ENCODE data around the gene CIROP. TPM values are rescaled to one million over a fixed set of nuclear protein-coding genes. Genes with fewer than 3 reads are reported as not detected.

Gene CIROP
- total and polyA plus RNA-seq, 8 donors, result 0.06 to 0.08 TPM; not detected in 6

DNA sequence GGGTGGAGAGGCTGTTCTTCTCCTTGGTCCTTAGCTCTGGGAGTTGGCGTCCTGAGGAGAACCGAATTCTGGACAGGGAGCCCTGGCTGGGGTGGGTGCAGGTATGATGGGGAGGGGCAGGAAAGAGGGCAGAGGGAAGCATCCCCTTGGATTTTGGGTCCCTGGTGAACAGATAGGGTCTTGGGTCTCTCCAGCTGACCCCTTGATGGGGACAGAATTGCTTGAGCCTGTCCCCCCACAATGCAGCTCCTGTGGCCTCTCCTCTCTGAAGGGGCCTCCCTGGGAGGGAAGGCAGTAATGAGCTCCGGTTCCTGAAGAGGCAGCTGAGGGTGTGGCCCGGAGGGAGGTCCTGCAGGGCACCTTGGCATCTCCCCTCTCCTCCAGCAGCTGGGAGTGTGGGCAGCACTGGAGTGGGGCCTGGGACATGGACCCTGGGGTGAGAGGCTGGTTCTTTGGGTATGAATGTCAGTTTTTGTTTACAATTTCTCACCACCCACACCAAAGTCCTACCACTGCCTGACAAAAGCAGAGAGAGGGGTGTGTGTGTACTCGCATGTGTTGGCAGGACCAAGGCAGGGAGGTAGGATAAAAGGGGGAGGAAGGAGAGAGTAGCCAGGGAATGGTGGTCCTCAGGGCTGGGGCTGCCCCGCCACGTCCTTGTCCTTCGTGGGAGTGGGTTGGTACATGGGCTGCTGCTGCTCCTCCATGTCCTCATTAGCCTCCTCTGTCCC is 21.9 kb upstream of the CIROP start:
- Histone ChIP-seq H3K36me3 (peaks cover 0 to 22% of the 10 kb centered on the region in 2 donors), H3K4me3 (no peak overlapping the region), H3K27ac (no peak overlapping the region), H3K4me1 (peaks cover 0 to 14% of the 10 kb centered on the region in 2 donors), H3K9me3 (no peaks in the 10 kb centered on the region), H3K27me3 (no peaks in the 10 kb centered on the region)
- DNase-seq, result no peak
- no peak for TF ChIP-seq CTCF (IDR thresholded peaks at IDR 0.05)
- no peak for ATAC-seq
- intact Hi-C loops (cut with DNase I), result loop anchor here in 1 of 2 donors (10.0 kb wide), 1 partner anchor 58 kb away; the partner anchor contains the start of gene SLC7A8

GRCh38 chr14:23125933-23126524 is 21.2 kb upstream of the CIROP start:
- Histone ChIP-seq H3K4me1 (peaks cover 6 to 15% of the 10 kb centered on the region in 2 donors), H3K27me3 (no peaks in the 10 kb centered on the region), H3K27ac (no peak overlapping the region), H3K9me3 (no peaks in the 10 kb centered on the region), H3K4me3 (no peak overlapping the region), H3K36me3 (peaks cover 0 to 18% of the 10 kb centered on the region in 2 donors)
- TF ChIP-seq CTCF (IDR thresholded peaks at IDR 0.05), result no peak
- DNase-seq (no peak), ATAC-seq (peak; percentile 24)
- intact Hi-C loops (cut with DNase I), result loop anchor here in 1 of 2 donors (10.0 kb wide), 1 partner anchor 59 kb away; the partner anchor contains the start of gene SLC7A8

DNA sequence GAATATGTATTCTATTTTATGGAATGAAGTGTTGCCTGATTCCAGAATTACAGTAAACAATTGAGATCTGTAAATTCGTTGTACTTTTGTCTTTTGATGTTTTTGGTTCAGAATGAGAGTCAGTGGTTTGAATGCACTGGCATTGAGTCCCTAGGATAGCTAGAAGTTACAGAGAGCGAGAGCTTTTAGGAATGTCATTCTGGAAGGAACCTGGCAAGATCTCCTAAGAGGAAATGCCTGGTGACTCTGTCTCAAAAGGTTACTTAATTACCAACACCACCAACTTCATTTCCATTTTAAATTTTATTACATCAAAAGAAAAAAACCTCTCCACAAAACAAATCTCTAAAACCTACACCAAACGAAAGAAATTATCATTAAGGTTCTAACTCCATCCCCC is 20.2 kb upstream of the CIROP start:
- Histone ChIP-seq H3K27me3 (no peaks in the 10 kb centered on the region), H3K4me1 (peaks cover 11 to 20% of the 10 kb centered on the region in 2 donors), H3K36me3 (peaks cover 0 to 18% of the 10 kb centered on the region in 2 donors), H3K9me3 (no peaks in the 10 kb centered on the region), H3K27ac (no peak overlapping the region), H3K4me3 (no peak overlapping the region)
- no peak for ATAC-seq
- TF ChIP-seq CTCF (IDR thresholded peaks at IDR 0.05), result no peak
- intact Hi-C loops (cut with DNase I), result loop anchor here in 1 of 2 donors (10.0 kb wide), 1 partner anchor 60 kb away; the partner anchor contains the start of gene SLC7A8
- no peak for DNase-seq

DNA sequence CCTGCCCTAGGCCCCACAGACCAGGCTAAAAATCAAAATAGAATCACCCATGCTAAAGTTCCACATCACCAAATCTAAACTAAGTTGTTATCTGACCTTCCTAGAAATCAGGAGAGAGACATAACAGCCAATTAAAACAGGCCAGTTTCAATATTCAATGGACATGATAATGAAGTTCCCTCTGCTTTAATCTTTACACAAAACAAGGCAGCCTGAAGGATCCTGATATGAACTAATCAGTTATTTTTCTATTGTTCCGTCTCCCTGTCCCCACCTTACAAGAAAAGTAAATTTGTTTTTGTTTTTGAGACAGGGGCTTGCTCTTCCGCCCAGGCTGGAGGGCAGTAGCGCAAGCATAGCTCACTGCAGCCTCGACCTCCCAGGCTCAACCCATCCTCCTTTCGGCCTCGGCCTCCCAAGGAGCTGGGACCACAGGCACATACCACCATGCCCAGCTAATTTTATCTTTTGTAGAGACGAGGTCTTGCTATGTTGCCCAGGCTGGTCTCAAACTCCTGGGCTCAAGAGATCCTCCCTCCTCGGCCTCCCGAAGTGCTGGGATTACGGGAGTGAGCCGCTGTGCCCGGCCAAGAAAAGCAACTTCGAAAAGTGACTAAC is 19.7 kb upstream of the CIROP start:
- peaks cover 11 to 25% of the 10 kb centered on the region in 2 donors for H3K4me1 ChIP-seq
- no peak overlapping the region for H3K4me3 ChIP-seq
- H3K36me3 ChIP-seq, result peaks cover 0 to 18% of the 10 kb centered on the region in 2 donors
- no peak for ATAC-seq
- TF ChIP-seq CTCF (IDR thresholded peaks at IDR 0.05), result no peak
- H3K27ac ChIP-seq, result no peak overlapping the region
- H3K9me3 ChIP-seq, result no peaks in the 10 kb centered on the region
- intact Hi-C loops (cut with DNase I), result loop anchor here (5.0 to 10.0 kb wide), 2 partner anchors 60 to 63 kb away; partner anchors contain the start of gene SLC7A8 (in 1 of the 2)
- DNase-seq, result no peak
- no peaks in the 10 kb centered on the region for H3K27me3 ChIP-seq

- Histone ChIP-seq H3K27me3 (no peaks in the 10 kb centered on the region), H3K4me1 (peaks cover 11 to 35% of the 10 kb centered on the region in 2 donors), H3K4me3 (no peak overlapping the region), H3K36me3 (peaks cover 0 to 15% of the 10 kb centered on the region in 2 donors), H3K9me3 (no peaks in the 10 kb centered on the region), H3K27ac (no peak overlapping the region)
- intact Hi-C loops (cut with DNase I), result loop anchor here (5.0 to 10.0 kb wide), 2 partner anchors 61 to 64 kb away; partner anchors contain the start of gene SLC7A8 (in 1 of the 2)
- ATAC-seq (no peak), DNase-seq (peak in 1 of 4 donors; percentile 57)
- TF ChIP-seq CTCF (IDR thresholded peaks at IDR 0.05), result no peak
These were observed 18.6 kb upstream of the CIROP start for GRCh38 chr14:23123419-23123818.
